IPS-11a (cell line): ENCODE measurements around the gene MNX1.
A peak's percentile ranks its signal among the peaks of the same experiment; 100 is the strongest.

ENCODE experiments used
- H3K4me3 ChIP-seq: one replicate; pipeline ENCODE4 v1.5.1; 2013; ENCODE audit warnings: low read depth, low read length, control low read depth

Gene MNX1

DNA sequence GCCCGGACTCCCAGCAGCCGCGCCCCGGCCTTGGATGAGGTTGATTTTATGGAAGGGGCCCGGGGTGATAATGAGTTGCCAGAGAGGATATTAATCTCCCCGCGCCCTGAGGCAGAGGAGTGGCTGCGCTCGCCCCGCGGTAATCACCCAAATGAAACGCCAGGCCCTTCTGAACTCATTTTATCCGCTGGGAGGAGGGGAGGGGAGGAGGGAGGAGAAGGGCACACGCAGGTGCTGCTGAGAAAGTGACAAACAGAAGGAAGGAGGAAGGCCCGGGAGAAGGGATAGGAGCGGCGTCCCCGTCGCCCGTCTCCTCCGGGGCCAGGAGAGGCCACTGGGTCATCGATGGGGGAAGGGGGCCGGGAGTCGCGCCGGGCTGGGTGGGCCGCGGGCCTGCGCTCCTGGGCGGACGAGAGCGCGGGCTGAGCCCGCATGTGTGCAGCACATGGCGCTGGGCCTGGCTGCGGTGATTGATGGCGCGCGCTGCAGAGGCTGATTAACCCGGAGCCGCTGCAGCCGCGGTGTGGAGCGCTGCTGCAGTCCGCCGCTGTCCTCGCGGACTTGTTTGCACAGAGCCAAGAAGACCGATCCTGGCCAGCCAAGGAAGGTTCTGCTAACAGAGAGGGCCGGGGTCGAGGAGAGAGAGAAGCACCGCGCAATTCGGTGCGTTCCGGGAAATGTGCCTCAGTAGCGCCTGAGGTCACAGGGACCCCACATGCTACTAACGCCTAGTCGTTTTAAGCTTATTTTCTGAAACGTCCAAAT lies 6.5 kb downstream of the MNX1 start:
- no peak overlapping the region for H3K4me3 ChIP-seq

DNA sequence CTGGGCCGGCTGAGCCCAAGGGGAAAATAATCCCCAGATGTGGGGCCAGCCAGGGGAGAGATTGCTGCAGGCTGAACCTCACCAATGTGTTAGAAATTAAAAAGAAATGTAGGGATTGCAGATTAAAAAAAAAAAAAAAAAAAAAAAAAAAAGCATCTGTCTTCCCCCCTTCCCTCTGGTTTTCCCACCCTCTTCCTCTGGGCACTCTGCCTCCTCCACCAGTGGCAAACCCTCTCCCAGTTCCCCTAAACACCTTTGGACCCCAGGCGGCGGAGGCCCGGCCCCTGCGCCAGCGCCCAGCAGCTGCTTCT lies 7.1 kb downstream of the MNX1 start:
- H3K4me3 ChIP-seq = no peak overlapping the region

DNA sequence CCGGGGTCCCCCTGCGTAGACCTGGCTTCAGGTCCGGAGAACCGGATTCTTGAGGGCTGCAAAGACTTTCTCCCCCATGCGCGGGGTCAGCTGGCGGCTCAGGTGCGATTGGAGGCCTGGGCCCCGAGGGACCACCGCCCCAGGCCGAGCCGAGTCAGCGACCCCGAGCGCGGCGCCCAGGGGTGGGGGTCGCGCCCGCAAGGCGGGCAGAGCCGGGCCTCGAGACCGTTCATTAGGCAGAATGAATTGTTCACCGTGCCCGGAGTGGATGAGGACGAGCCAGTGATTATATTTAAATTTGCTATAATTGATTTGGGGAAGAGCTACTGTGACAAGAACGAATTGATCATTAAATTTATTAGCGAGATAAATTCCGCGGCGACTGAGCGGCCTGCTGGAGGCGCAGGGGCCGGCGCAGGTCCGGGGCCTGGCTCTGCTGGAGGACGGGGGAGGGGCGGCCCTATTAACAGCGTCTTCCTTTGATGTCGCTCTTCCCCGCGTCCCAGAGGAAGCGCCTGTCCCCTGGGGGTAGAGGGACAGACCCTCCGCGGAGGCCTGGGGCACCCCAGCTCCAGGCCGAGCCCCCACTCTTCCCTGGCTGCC lies 7.5 kb downstream of the MNX1 start:
- H3K4me3 ChIP-seq = no peak overlapping the region

DNA sequence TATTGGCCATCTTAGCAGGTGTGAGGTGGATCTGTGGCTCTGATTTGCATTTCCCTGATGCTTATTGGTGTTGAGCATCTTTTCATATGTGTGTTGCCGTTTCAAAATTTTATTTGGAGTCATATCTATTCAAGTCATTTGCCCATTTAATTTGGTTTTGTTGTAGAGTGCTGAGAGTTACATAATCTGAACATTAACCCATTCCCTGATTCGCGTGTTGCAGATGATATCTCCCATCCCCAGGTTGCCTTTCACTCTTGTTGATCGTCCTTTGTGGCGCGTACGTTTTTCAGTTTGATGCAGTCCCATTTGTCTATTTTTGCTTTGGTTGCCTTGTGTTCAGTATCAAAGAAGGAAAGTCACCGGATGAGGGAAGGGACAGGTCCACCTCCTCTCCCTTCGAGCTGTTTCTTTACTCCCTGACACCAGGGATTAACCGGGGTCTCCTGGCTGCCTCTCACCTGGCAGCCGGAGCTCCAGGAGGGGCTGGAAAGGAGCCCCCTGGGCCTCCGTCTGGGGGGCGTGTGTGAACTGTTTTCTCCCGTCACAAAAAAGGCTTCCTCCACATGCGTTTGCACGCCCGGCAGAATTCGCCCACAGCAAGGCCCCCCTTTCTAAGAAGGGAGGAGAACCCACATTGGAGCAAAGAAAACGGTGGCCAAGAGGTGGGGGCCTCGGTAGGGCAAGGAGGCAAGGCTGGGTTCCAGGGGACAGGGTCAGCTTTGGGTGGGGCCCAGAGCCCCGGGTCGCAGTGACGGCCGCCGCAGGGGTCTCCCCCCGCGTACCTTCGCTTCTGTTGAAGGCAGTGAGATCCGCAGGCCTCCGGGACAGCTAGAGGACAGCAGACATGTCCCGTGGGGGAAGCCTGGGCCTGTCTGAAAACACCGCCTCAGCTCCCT lies 8.3 kb downstream of the MNX1 start:
- no peak overlapping the region for H3K4me3 ChIP-seq

DNA sequence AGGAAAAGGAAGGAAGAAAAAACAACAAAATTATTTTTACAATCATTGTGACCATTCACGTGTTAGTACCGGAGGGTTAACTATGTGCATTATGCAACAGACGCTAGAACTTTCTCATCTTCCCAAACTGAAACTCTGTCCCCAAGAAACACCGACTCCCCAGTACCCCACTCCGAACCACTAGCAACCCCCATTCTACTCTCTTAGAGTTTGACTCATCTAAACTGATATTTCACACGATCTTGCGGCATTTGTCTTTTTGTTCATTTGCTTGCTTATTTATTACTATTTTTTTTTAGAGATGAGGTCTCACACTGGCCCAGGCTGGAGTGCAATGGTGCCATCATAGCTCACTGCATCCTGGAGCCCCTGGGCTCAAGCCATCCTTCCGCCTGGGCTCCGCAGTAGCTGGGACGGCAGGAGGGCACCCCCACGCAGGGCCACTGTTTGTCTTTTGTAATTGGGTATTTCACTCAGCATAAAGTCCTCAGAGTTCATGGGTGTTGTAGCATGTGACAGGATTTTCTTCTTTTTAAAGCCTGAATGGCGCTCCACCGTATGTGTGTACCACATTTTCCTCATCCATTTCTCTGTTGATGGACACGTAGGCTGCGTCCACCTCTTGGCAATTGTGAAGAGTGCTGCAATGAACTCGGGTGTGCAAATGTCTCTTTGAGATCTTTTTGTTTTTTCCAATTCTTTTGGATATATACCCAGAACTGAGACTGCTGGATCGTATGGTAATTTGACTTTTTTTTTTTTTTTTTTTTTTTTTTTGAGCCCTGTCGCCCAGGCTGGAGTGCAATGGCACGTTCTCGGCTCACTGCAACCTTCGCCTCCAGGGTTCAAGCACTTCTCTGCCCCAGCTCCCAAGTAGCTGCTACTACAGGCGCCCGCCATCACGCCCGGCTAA lies 9.5 kb downstream of the MNX1 start:
- no peak overlapping the region for H3K4me3 ChIP-seq

DNA sequence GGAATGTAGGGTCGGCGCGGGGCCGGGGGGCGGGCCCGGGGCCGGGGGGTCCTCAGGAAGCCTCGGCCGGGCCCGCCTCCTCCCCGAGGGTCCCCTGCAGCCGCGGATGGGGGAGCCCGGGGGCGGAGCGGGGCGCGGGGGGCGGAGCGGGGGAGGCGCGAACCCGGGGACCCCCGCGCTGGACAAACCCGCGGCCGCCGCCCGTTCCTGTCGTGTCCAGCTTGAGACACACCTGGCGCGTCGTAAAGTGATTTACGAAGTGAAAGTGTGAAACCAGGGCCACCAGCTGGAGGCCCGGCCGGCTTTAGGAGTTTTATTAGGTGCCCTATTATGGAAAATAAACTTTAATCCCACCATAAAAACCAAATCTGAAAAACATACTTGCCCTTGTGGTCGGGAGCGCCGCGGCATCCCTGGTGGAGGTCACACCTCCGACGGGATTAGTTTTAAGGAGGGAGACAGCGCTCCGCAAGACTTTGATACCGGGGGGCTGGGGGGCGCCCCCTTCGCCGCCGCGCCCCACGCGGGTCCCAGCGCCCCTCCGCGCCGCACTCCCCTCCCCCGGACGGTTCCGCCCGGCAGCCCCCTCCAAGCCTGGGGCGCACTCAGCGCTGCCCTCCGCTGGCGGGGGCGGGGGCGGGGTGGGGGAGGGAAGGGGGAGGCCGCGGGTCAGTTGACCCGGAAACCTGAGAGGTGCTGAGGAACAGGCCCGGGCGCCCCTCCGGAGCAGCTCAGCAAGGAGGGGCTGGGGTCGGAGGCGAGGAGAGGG lies 10.3 kb downstream of the MNX1 start:
- no peak overlapping the region for H3K4me3 ChIP-seq

DNA sequence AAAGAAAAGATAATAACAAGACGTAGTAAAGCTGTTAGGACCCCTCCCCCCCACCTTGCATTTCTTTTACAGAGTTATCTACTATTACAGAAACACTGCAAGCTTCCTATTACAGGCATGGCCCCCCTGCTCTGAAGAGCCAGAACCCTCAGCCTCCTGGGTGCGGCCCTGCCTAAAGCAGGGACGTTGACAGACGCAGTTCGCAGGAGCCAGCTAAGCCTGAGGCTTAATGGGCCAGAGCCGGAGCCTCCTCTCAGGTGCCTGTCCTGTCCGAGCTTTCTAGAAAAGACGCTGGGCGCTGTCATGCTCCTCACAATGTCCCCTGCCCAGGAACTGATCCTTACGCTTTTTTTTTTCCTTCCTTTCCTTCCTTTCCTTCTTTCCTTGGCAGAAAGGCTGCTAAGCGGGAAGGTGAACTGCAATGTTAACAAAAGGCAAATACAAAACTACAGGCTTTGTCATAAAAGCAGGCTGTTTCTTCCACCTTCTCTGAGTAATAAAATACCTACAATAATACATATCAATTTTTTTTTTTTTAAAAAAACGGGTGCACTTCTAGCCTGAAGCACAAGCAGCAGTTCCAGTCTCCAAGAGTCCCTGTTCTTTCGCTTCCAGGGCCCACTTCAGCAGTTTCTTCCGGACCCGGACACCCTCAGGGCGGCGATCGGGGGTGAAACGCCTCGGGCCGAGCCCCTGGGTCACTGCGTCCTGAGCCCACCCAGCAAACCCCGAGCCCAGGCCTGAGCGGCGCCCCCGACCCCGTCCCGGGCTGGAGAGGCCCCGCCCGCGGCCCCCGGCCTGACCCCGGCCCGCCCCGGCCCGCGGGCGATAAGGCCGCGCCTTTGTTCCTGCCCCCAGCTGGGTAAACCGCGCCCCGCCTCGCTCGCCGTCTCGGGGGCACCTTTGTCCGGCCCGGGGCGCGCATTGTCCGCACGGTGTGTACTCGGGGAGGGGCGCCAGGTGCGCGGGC lies 11.2 kb downstream of the MNX1 start:
- H3K4me3 ChIP-seq = peak overlapping the region; percentile 13

DNA sequence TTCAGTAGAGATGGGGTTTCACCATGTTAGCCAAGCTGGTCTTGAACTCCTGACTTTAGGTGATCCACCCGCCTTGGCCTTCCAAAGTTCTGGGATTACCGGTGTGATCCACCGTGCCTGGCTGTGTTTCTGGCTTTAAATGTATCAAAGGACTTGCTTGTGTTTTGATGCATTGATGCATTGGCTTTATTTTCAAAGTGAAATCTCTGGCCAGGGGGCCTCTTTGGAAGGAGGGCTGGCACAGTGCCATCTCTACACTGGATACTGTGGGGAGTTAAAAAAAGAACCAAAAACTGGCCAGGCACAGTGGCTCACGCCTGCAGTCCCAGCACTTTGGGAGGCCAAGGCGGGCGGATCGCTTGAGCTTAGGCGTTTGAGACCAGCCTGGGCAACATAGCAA lies 16.0 kb downstream of the MNX1 start:
- no peak overlapping the region for H3K4me3 ChIP-seq

DNA sequence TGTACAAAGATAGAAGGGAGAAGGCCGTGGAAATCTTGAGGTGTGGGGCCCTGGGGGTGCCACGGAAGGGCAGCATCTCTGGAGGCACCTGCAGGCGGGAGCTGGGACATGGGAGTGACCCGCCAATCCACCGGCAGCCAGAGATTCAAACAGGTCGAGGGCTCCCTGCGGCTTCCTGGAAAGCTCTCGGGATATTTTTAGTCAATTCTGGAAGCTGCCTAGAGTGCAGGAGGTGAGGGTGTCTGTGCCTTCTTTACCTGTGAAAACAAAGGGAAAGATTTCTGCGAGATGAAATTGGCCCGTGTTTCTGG lies 16.6 kb downstream of the MNX1 start:
- no peak overlapping the region for H3K4me3 ChIP-seq

DNA sequence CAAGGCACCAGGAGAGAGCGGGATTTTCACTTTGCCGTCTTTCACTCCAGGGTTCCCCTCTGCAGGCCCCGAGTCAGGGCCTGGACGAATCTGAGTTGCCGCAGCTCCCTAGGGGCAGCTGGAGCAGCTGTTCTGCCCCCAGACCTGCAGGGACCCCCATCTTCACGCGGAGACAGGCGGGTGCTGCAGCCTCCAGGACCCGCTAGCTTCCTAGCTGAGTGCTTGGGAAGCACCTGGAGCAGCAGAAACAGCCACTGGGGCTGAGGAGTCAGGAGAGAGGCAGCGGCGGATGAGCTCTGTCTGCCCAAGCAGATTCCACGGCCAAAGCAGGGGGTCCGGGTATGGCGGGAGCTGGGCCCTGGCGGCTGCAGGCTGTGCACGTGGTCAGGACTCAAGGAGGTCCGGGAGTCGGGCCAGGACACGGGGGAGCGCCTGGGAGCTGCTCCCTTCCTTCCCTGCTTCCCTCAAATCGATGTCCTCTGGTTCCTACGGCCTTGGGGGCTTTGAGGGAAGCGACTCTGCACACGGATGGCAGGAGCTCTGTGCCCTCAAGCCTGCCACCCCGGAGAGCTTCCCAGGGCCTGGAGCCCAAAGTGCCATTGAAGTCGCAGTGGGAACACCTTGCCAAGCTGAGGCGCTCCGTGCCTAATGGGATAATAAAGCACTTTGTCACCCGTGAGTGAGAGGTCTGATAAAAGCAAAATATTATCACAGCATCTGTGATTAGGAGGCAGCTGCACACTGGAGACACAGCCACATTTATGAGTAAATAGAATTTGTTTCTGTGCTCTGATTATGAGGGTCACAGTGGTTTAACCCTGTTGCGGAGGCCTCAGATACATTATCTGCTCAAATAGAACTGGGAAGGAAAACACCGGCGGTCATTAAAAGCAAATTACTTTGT lies 17.2 kb downstream of the MNX1 start:
- H3K4me3 ChIP-seq = no peak overlapping the region

DNA sequence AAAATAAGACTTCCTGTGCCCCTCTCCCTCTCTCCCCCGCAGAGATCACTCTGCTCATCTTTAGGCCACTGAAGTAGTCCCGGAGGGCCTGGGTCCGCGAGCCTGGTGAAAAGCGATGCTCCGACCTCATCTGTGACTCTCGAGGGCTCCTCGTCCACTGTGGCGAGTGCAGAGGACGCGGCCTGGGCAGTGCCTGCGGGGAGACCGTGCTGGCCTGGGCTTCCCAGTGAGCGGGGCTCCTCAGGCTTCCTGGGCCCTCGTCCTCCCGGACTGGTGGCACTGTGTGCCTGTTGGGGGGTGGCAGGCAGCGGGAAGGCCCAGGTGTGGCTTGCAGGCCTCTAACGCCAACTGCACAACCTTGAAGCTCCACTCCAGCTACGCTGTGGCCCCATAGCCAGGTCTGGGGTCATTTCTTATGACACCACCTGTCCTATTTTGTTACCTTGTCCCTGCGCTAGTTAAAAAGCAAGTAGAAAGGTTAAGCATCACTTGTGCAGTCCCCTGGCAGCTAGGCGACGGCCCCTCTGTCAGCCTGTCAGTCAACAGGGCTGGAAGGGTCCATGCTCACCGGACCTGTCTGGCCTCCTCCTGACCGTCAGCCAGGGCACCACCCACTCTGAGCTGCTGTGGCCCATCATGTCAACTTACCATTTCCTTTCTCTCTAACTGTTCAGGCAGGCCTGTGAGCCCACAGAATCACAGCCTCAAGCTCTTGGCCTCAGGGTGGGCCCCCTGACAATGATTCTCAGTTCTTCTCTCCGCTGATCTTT lies 20.5 kb downstream of the MNX1 start:
- no peak overlapping the region for H3K4me3 ChIP-seq

DNA sequence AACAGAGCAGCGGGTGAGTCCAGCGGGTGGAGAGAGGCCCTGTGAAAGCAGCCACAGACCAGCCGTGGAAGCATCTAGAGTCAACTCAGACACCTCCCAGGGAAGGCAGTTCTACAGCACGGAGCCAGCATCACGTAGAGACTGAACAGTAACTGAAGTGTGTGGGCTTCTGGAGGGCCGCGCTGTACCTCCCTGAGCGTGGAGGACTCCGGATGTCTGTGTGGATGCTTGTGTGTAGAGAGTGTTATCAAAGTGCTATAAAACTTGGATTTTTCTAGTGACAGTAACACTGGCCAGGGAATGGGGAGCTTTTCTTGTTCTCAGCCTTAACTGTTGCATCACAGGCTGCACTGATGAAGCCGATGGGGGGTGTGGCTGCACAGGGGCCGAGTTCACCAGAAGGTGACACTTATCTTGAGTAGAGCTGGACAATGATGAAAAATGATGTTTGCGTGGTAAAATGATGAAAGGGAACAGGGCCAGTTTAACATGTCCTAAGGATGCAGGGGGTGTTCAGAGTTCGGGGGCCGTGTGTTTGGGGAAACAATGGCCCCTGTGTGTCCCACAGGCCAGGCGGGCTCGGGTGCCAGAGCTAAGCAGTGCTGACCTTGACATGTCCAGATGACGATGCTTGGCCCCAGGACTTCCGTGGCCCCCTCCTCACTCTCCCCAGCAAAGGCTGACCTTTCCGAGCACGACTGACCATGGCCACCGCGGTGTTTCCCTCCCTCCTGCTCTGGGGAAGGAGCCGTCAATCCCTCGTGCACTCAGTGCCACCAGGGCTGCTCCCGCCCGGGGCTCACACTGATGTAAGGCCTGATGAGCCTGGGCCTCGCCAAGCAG lies 21.9 kb downstream of the MNX1 start:
- no peak overlapping the region for H3K4me3 ChIP-seq

DNA sequence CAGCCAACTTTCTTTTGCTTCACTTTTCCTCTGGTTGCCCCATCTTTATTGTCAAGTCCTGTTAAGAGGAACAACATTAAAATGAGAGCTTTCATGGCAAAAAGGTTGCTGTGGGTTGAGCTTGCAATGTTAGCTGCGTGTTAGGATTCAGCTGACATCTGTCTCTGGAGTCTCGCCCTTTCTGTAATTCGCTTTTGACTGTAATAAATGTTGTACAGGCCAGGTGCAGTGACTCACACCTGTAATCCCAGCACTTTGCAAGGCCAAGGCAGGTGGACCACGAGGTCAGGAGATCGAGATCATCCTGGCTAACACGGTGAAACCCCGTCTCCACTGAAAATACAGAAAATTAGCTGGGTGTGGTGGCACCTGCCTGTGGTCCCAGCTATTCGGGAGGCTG lies 24.1 kb downstream of the MNX1 start:
- H3K4me3 ChIP-seq = no peak overlapping the region

DNA sequence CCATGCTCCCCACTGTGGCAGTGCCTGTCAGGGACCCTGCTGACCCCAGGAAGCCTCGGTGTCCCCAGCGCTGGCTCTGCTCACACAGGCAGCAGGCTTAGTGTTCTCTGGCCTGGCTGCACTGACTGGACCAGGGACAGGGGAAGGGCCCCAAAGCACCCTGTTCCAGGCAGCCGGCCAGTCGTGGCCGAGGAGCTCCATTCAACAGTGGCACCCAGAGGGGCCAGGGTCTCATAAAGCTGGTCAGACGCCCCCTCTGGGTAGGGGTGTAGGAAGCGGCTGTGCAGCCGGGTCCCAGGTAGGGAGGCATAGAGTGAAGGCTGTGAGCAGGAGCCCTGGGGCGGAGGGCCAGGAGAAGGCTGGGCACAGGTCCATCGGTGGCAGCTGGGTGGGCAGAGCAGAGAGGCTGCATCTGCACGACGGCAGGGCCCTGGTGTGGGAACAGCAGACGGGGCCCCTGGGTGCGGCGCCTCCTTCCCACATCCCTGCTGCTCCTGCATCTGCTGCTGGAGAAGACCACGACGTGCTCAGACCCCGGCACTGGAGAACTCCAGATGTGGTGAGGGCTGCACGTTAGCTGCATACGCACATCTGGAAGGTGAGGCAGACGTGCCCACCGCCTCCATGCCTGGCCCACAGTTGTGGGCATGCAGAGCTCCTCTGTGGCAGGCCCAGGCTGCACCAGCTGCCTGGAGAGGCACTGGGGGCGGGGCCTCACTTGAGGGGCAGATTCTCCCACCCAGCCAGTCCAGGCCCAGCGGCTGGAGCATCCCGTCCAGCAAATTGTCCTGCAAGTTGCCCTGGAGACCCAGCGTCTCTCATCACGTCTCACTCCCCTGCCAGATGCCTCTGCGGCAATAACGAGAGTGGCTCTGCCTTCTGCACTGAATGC lies 25.1 kb downstream of the MNX1 start:
- H3K4me3 ChIP-seq = no peak overlapping the region

DNA sequence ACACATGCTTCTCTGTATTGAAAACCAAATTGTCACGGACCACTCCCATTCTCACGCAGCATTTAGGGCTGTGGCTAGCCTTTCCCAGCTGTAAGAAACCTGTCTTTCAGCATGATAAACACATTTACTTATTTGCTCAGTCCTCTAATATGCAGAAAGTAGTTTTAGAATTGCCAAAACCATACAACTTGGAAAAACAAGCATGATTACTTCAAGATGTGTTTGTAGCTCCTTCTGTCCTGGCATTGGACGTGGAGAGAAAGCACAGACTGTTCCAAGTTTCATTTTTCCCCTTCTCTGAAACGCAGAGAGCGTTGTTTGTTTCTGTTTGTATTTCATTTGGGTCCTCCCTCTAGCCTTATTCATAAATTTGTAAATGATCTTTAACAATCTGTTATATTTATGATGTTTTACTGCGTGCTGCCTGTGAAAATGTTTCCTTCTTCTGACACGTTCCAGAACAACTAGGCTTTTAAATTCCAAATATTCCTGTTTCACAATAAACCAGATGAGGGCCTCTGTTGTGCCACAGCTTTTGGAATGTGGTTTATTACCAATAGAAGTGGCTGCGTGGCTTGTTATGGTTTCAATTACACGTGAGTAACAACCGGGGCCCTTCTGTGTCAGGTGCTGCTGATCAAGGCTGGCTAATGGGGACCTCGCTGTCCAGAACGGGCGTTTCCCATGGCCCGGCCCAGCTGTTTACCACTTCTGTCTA lies 26.1 kb downstream of the MNX1 start:
- H3K4me3 ChIP-seq = no peak overlapping the region
